ENCODE results near the gene NFAM1. TPM values are rescaled to one million over a fixed set of nuclear protein-coding genes. Genes with fewer than 3 reads are reported as not detected.

Gene NFAM1
- total and polyA plus RNA-seq, 2 of the 13 experiments (the other 11 are each of a cell fraction or from before 2014, with no cell fraction given): 0.03 TPM; not detected in 1

GRCh38 chr22:42462016-42462415, 29.8 kb upstream of the NFAM1 start:
- no peaks in the 10 kb centered on the region for H3K79me2 ChIP-seq (ENCODE audit: insufficient read depth, low read length)
- H3K9me3 ChIP-seq (ENCODE audit: low read length): no peaks in the 10 kb centered on the region
- H3K4me2 ChIP-seq (ENCODE audit: low read depth, low read length): no peak overlapping the region
- ChIA-PET CTCF (ENCODE audit: low intra/inter-chr PET ratio, low total read pairs) (no interaction called here), POLR2A (no interaction called here)
- H3K27me3 ChIP-seq (ENCODE audit: control insufficient read depth in 1 of 2, insufficient read depth in 2 of 2, low read length in 2 of 2): peaks cover 0 to 10% of the 10 kb centered on the region in 2 experiments; a peak in 1 of 5 replicates
- no peaks in the 10 kb centered on the region for H3K36me3 ChIP-seq (replicated peaks in 1 of 2; ENCODE audit: control insufficient read depth in 1 of 2, insufficient read depth in 2 of 2, low read length in 2 of 2)
- in situ Hi-C loops (cut with HindIII; ENCODE audit: extremely low pct_ligation_motif_present, low pct_unique_long_range_greater_than_20kb) (no loop called here), intact Hi-C loops (cut with micrococcal nuclease; ENCODE audit: unreplicated experiment) (no loop called here)
- no peaks in the 10 kb centered on the region for H3K4me1 ChIP-seq (ENCODE audit: insufficient read depth, low read length)
- FAIRE-seq (no peak), DNase-seq (ENCODE audit: low spot score) (no peak), ATAC-seq (no peak)
- H3K27ac ChIP-seq (ENCODE audit: extremely low read length, insufficient read depth, low read length): no peak overlapping the region
- no peak overlapping the region for H2AFZ ChIP-seq (ENCODE audit: low read length)
- H3K9ac ChIP-seq (ENCODE audit: insufficient read depth, low read depth, low read length): no peak overlapping the region
- TF ChIP-seq SNAI1 (CRISPR knock-in tag; IDR thresholded peaks at IDR 0.05; ENCODE audit: borderline replicate concordance) (no peak), ZNF83 (CRISPR knock-in tag; IDR thresholded peaks at IDR 0.05; ENCODE audit: borderline replicate concordance) (no peak), TGIF2 (CRISPR knock-in tag; IDR thresholded peaks at IDR 0.05) (no peak), ZNF260 (CRISPR knock-in tag; IDR thresholded peaks at IDR 0.05; ENCODE audit: borderline replicate concordance, low read depth) (no peak), FOSL2 (CRISPR knock-in tag; IDR thresholded peaks at IDR 0.05) (no peak)
- no TSS peak for BruUV-seq (replicated peaks)
- 11% methylated on average over 1 of the region's 1 CpG for WGBS (ENCODE audit: low lambda C conversion rate)
- H4K20me1 ChIP-seq (ENCODE audit: insufficient read depth, low read length): no peaks in the 10 kb centered on the region
- no peak overlapping the region for H3K4me3 ChIP-seq (replicated peaks in 1 of 3; ENCODE audit: insufficient read depth in 1 of 3, low read depth in 2 of 3, low read length in 3 of 3)

- intact Hi-C loops (cut with micrococcal nuclease; ENCODE audit: unreplicated experiment): no loop called here
- Histone ChIP-seq H4K20me1 (ENCODE audit: insufficient read depth, low read length) (no peaks in the 10 kb centered on the region), H3K4me1 (ENCODE audit: insufficient read depth, low read length) (no peaks in the 10 kb centered on the region), H3K4me3 (replicated peaks in 1 of 3; ENCODE audit: insufficient read depth in 1 of 3, low read depth in 2 of 3, low read length in 3 of 3) (no peak overlapping the region), H2AFZ (ENCODE audit: low read length) (no peak overlapping the region), H3K36me3 (replicated peaks in 1 of 2; ENCODE audit: control insufficient read depth in 1 of 2, insufficient read depth in 2 of 2, low read length in 2 of 2) (no peaks in the 10 kb centered on the region), H3K27ac (ENCODE audit: extremely low read length, insufficient read depth, low read length) (no peak overlapping the region), H3K27me3 (ENCODE audit: control insufficient read depth in 1 of 2, insufficient read depth in 2 of 2, low read length in 2 of 2) (peaks cover 0 to 10% of the 10 kb centered on the region in 2 experiments; a peak in 1 of 5 replicates), H3K79me2 (ENCODE audit: insufficient read depth, low read length) (no peaks in the 10 kb centered on the region), H3K9ac (ENCODE audit: insufficient read depth, low read depth, low read length) (no peak overlapping the region), H3K4me2 (ENCODE audit: low read depth, low read length) (no peak overlapping the region), H3K9me3 (ENCODE audit: low read length) (no peaks in the 10 kb centered on the region)
- in situ Hi-C loops (cut with HindIII; ENCODE audit: extremely low pct_ligation_motif_present, low pct_unique_long_range_greater_than_20kb): no loop called here
- no peak for DNase-seq (ENCODE audit: low spot score)
- POLR2A ChIA-PET: no interaction called here
- ATAC-seq: no peak
- FAIRE-seq: no peak
- WGBS (ENCODE audit: low lambda C conversion rate): 4% methylated on average over 3 of the region's 3 CpGs
- CTCF ChIA-PET (ENCODE audit: low intra/inter-chr PET ratio, low total read pairs): no interaction called here
- BruUV-seq (replicated peaks): no TSS peak
- TF ChIP-seq NFKBIZ (CRISPR knock-in tag; IDR thresholded peaks at IDR 0.05) (no peak), ZSCAN9 (CRISPR knock-in tag; IDR thresholded peaks at IDR 0.05; ENCODE audit: borderline replicate concordance) (no peak), MATR3 (CRISPR knock-in tag; IDR thresholded peaks at IDR 0.05) (no peak), TBX2 (CRISPR knock-in tag; IDR thresholded peaks at IDR 0.05; ENCODE audit: borderline replicate concordance) (no peak), ZNF549 (CRISPR knock-in tag; IDR thresholded peaks at IDR 0.05) (no peak), EZH2 (conservative IDR thresholded peaks at IDR 0.05; ENCODE audit: low read depth, low read length) (no peak), ZNF18 (CRISPR knock-in tag; IDR thresholded peaks at IDR 0.05; ENCODE audit: insufficient replicate concordance) (no peak), FOXO4 (CRISPR knock-in tag; conservative IDR thresholded peaks at IDR 0.05) (no peak), RCOR2 (CRISPR knock-in tag; IDR thresholded peaks at IDR 0.05) (no peak), ZNF207 (IDR thresholded peaks at IDR 0.05; ENCODE audit: borderline replicate concordance) (no peak), ZNF296 (CRISPR knock-in tag; conservative IDR thresholded peaks at IDR 0.05) (no peak), TOPORS (CRISPR knock-in tag; IDR thresholded peaks at IDR 0.05) (no peak), SIX1 (CRISPR knock-in tag; IDR thresholded peaks at IDR 0.05; ENCODE audit: borderline replicate concordance) (no peak), FOXP1 (IDR thresholded peaks at IDR 0.05) (no peak), FOXP1 (CRISPR knock-in tag; IDR thresholded peaks at IDR 0.05) (no peak)
These were observed 29.3 kb upstream of the NFAM1 start for GRCh38 chr22:42461511-42461910.
